K562 (cell line): ENCODE data around the gene ZSCAN2. TPM values are rescaled to one million over a fixed set of nuclear protein-coding genes. Genes with fewer than 3 reads are reported as not detected.

Experiments used
- BCLAF1 ChIP-seq, 2 experiments: fragments of 450-650 bp in 1 of 2; IDR thresholded peaks; 2 replicates each; pipeline ENCODE4 v1.6.1; 2011 to 2017; ENCODE audit warnings: low read depth in 2 of 2, antibody characterized with exemption in 1 of 2, borderline replicate concordance in 1 of 2, low read length in 1 of 2, mild to moderate bottlenecking in 1 of 2, mixed read lengths in 1 of 2; ENCODE audit not compliant: control insufficient read depth in 1 of 2
- CBFA2T2 ChIP-seq: fragments of 450-650 bp; conservative IDR thresholded peaks from 2 replicates; pipeline ENCODE4 v1.6.1; 2017; ENCODE audit warnings: mild to moderate bottlenecking
- CREB3L1 ChIP-seq: fragments of 450-650 bp; IDR thresholded peaks from 2 replicates; pipeline ENCODE4 v1.6.1; 2014; ENCODE audit warnings: low read depth, mild to moderate bottlenecking, moderate library complexity, borderline replicate concordance
- GABPB2 ChIP-seq: fragments of 250-450 bp; sonication (Bioruptor Pico); conservative IDR thresholded peaks from 2 replicates; pipeline ENCODE4 v1.5.1; 2021; ENCODE audit warnings: mild to moderate bottlenecking
- HNRNPK ChIP-seq: fragments of 200-400 bp; formaldehyde crosslinking; IDR thresholded peaks from one replicate; pipeline ENCODE4 v1.6.1; 2018; ENCODE audit warnings: mild to moderate bottlenecking, low read depth, low read length; ENCODE audit not compliant: poor library complexity, severe bottlenecking
- MED1 ChIP-seq: sonication (generic); formaldehyde crosslinking; IDR thresholded peaks from 2 replicates; pipeline ENCODE4 v1.8.1; 2023; ENCODE audit warnings: missing genetic modification reagents, borderline replicate concordance
- MNT ChIP-seq, 2 experiments: fragments of 450-650 bp; conservative IDR thresholded peaks; 2 replicates each; pipeline ENCODE4 v1.6.1; 2017; ENCODE audit warnings: mild to moderate bottlenecking in 2 of 2, moderate library complexity in 2 of 2
- SMARCA5 ChIP-seq: fragments of 450-650 bp; IDR thresholded peaks from 2 replicates; pipeline ENCODE4 v1.6.1; 2016
- TEAD1 ChIP-seq, 2 experiments: fragments of 450-650 bp in 1 of 2; sonication (generic) in 1 of 2; formaldehyde crosslinking; IDR thresholded peaks; 2 replicates each; pipeline versions ENCODE4 v1.4.0 to v1.8.0; 2020 to 2022; ENCODE audit warnings: mild to moderate bottlenecking in 2 of 2, missing genetic modification reagents in 1 of 2
- ZNF23 ChIP-seq: fragments of 250-450 bp; sonication (Bioruptor Pico); IDR thresholded peaks from 2 replicates; pipeline ENCODE4 v1.4.0; 2020; ENCODE audit warnings: mild to moderate bottlenecking
- ZNF609 ChIP-seq: sonication (generic); formaldehyde crosslinking; IDR thresholded peaks from 2 replicates; pipeline ENCODE4 v1.8.1; 2023; ENCODE audit warnings: missing genetic modification reagents, mild to moderate bottlenecking, borderline replicate concordance
- ZNF655 ChIP-seq: fragments of 250-450 bp; sonication (Bioruptor Pico); IDR thresholded peaks from 2 replicates; pipeline ENCODE4 v1.5.0; 2021
- polyA plus RNA-seq, 8 experiments: library from polyadenylated mRNA; depleted of rRNA in 4 of 8; stranded (reverse) in 5 of 8; unstranded in 3 of 8; fragments of >200 nt; fragmentation: Nextera tagmentation in 2 of 8; fragmentation: Illumina TruSeq in 1 of 8; extraction: Ambion mirVana in 2 of 8; extraction: Trizol in 1 of 8; gene quantifications; 2 replicates each; pipeline versions ENCODE4 v1.2.1 to v1.2.3, GENCODE V29; 2011 to 2014; ENCODE audit warnings: inconsistent platforms in 1 of 8, missing spikeins in 1 of 8
- total RNA-seq, 7 experiments: library from RNA; depleted of rRNA in 6 of 7; stranded (reverse); fragments of >200 nt in 6 of 7; fragmentation: Illumina TruSeq in 2 of 7; extraction: Trizol in 2 of 7; gene quantifications; 2 replicates each; pipeline versions ENCODE4 v1.2.1 to v1.2.3, GENCODE V29; 2011 to 2021; ENCODE audit warnings: low replicate concordance in 1 of 7

The ZSCAN2 gene
- total and polyA plus RNA-seq, 9 of the 15 experiments (the other 6 are each of a cell fraction or from before 2014, with no cell fraction given): 1.7 to 14.2 (median 6.6) TPM

- TF ChIP-seq BCLAF1 (IDR thresholded peaks at IDR 0.05; ENCODE audit: borderline replicate concordance in 1 of 2, control insufficient read depth in 1 of 2, low read depth in 2 of 2, low read length in 1 of 2): no peak
- peak; percentile 76; the same call in 1 of the 2 replicates for TF ChIP-seq ZNF609
- TF ChIP-seq GABPB2 (CRISPR knock-in tag): no peak
- no peak for TF ChIP-seq MED1 (CRISPR knock-in tag)
- TF ChIP-seq CREB3L1: peak; percentile 92
- no peak for TF ChIP-seq SMARCA5
- peak in 1 of 2 experiments; percentile 89; a peak in 1 of 4 replicates for TF ChIP-seq TEAD1 (CRISPR knock-in tag; IDR thresholded peaks at IDR 0.05)
- TF ChIP-seq HNRNPK: no peak
- no peak for TF ChIP-seq CBFA2T2
- no peak for TF ChIP-seq ZNF655 (CRISPR knock-in tag)
- no peak for TF ChIP-seq ZNF23 (CRISPR knock-in tag)
- TF ChIP-seq MNT (conservative IDR thresholded peaks at IDR 0.05): peak; percentile 42 to 86; a peak in 3 of 4 replicates
Measured at GRCh38 chr15:84653910-84654688, 53.3 kb downstream of the ZSCAN2 start, which contains the start of gene WDR73 (continued).
